Upper lobe of right lung (tissue), 1 donor: ENCODE results near the gene PELI2. TPM values are rescaled to one million over a fixed set of nuclear protein-coding genes. Genes with fewer than 3 reads are reported as not detected.
A peak's percentile ranks its signal among the peaks of the same experiment; 100 is the strongest.

Experiments used
- ATAC-seq: fragments of 200-7000 bp; cut with Tn5 transposase; one replicate; pipeline ENCODE4 v1.9.1; 2020; ENCODE audit warnings: mild to moderate bottlenecking, moderate library complexity
- DNase-seq: peaks from one replicate; pipeline ENCODE4 v3.0.0-alpha.2; 2020
- H3K27ac ChIP-seq: fragments of 200-600 bp; one replicate; pipeline ENCODE4 v1.8.0; 2022
- H3K27me3 ChIP-seq: fragments of 200-600 bp; one replicate; pipeline ENCODE4 v1.8.0; 2022; ENCODE audit warnings: mild to moderate bottlenecking
- H3K36me3 ChIP-seq: fragments of 200-600 bp; one replicate; pipeline ENCODE4 v1.8.0; 2022
- H3K4me1 ChIP-seq: fragments of 200-600 bp; one replicate; pipeline ENCODE4 v1.8.0; 2022
- H3K4me3 ChIP-seq: fragments of 200-600 bp; one replicate; pipeline ENCODE4 v1.8.0; 2022; ENCODE audit warnings: mild to moderate bottlenecking
- H3K9me3 ChIP-seq: fragments of 200-600 bp; one replicate; pipeline ENCODE4 v1.8.0; 2022
- CTCF ChIP-seq: fragments of 200-600 bp; IDR thresholded peaks from one replicate; pipeline ENCODE4 v1.8.0; 2022; ENCODE audit warnings: antibody characterized with exemption
- intact Hi-C: fragments of 100-400 bp; cut with DNase I; formaldehyde crosslinking; loops from one replicate; pipeline ENCODE4 v1.11.0; 2022
- total RNA-seq: library from RNA; stranded (reverse); fragmentation: NEBNext Ultra II Directional; extraction: Animal tissue kit (Norgen Biotek cat#: 25700); gene quantifications from one replicate; pipeline ENCODE4 v1.2.1, GENCODE V29; 2021
- donor health status: DM: no; HTN: yes; CAD: no; lungs with severe emphysema.

Gene PELI2
- total RNA-seq, 1 donor from 2014 or later: 25.7 TPM

GRCh38 chr14:56098021-56098420, 20.2 kb upstream of the PELI2 start:
- ATAC-seq: no peak
- intact Hi-C loops: no loop called here

DNA sequence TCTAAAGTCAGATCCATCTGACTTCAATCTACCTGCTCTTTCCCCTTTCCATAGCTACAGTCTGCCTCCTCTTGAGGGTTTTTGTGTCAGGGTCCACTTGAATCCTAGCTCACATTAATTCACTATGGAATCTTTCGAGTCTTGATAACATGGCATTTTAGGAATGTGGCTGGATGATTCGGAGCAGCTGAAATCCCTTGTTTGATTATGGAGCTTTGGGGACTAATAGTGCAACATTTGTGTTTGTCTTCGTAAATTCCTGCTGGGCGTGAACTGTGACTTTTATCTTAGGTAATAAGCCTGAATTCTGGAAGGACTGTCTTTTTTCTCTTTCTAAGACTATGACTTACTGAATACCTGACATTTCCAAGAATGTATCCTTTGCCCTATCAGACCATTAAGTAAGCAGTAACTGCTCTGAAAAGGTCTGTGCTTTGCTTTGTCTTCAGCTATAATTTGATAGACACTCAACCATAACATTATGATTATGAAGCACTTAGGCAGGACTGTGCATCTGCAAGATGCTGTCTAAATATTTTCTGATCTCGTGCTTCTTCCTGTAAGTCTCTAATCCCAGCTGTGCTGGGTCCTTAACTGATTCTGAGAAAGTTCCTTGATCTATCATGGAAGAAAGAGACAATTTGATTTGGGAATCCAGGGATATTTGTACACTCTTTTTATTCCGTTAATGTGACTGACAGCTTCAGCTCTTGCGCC, 19.0 kb upstream of the PELI2 start:
- intact Hi-C loops: no loop called here
- H3K4me1 ChIP-seq: peaks cover 19% of the 10 kb centered on the region
- no peak for ATAC-seq
- H3K36me3 ChIP-seq: no peaks in the 10 kb centered on the region
- H3K9me3 ChIP-seq: no peaks in the 10 kb centered on the region
- H3K27ac ChIP-seq: no peak overlapping the region
- no peak overlapping the region for H3K4me3 ChIP-seq
- H3K27me3 ChIP-seq: no peaks in the 10 kb centered on the region
- no peak for TF ChIP-seq CTCF
- DNase-seq: no peak

More at GRCh38 chr14:56098021-56098420, 20.2 kb upstream of the PELI2 start:
- Histone ChIP-seq H3K27me3 (no peaks in the 10 kb centered on the region), H3K36me3 (no peaks in the 10 kb centered on the region), H3K4me1 (peaks cover 30% of the 10 kb centered on the region), H3K9me3 (no peaks in the 10 kb centered on the region), H3K27ac (no peak overlapping the region), H3K4me3 (no peak overlapping the region)
- DNase-seq: no peak
- no peak for TF ChIP-seq CTCF

- Histone ChIP-seq H3K9me3 (no peaks in the 10 kb centered on the region), H3K4me1 (peaks cover 11% of the 10 kb centered on the region), H3K4me3 (no peak overlapping the region), H3K27ac (no peak overlapping the region), H3K27me3 (no peaks in the 10 kb centered on the region), H3K36me3 (no peaks in the 10 kb centered on the region)
- TF ChIP-seq CTCF: no peak
- ATAC-seq (no peak), DNase-seq (no peak)
- intact Hi-C loops: no loop called here
These were observed 17.7 kb upstream of the PELI2 start for GRCh38 chr14:56100556-56100955.

DNA sequence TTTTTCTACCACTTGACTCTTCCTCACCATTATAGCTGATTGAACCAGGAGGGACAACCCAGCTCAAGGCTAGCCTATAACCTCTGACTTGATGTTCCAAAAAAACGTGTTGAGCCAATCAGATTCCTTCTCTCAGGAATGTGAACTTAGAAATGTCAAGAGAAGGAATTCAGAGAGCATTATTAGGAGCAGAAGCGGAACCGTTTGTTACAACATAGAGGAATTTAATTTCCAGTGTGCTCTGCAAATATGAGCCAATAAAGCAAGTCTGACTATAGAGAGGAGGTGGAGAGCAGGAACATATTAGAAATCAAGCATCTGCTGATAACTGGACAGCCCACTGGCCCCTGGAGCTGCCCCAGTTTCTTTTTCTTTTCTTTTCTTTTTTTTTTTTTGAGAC, 15.3 kb upstream of the PELI2 start:
- ATAC-seq (peak; percentile 68), DNase-seq (no peak)
- intact Hi-C loops: no loop called here
- H3K27me3 ChIP-seq: no peaks in the 10 kb centered on the region
- peaks cover 11% of the 10 kb centered on the region for H3K4me1 ChIP-seq
- H3K4me3 ChIP-seq: no peak overlapping the region
- no peak for TF ChIP-seq CTCF
- no peaks in the 10 kb centered on the region for H3K36me3 ChIP-seq
- H3K27ac ChIP-seq: no peak overlapping the region
- no peaks in the 10 kb centered on the region for H3K9me3 ChIP-seq

- Histone ChIP-seq H3K9me3 (no peaks in the 10 kb centered on the region), H3K27me3 (no peaks in the 10 kb centered on the region), H3K4me1 (no peaks in the 10 kb centered on the region), H3K27ac (no peak overlapping the region), H3K36me3 (no peaks in the 10 kb centered on the region), H3K4me3 (no peak overlapping the region)
- no peak for TF ChIP-seq CTCF
- no peak for ATAC-seq
- DNase-seq: no peak
- intact Hi-C loops: no loop called here
These were observed 10.6 kb upstream of the PELI2 start for GRCh38 chr14:56107615-56108014.

DNA sequence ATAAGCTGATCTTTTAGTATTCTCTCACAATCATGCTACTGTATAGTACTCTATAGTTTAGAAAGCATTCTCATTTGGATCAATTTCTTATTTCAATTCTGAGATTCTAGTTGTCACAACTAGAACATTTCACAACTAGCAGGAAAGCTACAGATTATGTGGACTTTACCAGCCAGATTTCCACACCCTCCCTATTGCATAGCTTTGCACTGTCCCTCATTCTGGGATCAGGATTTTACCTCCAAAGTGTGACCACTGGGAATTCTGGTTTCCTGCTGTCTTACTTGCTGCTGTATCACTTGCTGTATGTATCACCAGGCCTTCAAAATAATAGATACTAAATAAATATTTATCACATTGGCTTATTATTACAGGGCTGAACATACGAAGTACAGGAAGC, 10.2 kb upstream of the PELI2 start:
- ATAC-seq (no peak), DNase-seq (no peak)
- intact Hi-C loops: no loop called here
- Histone ChIP-seq H3K27me3 (no peaks in the 10 kb centered on the region), H3K4me3 (no peak overlapping the region), H3K9me3 (no peaks in the 10 kb centered on the region), H3K36me3 (no peaks in the 10 kb centered on the region), H3K27ac (no peak overlapping the region), H3K4me1 (no peaks in the 10 kb centered on the region)
- no peak for TF ChIP-seq CTCF
